Neural cell (in vitro differentiated cells): Measurements from ENCODE around the gene UGGT2. TPM values are rescaled to one million over a fixed set of nuclear protein-coding genes. Genes with fewer than 3 reads are reported as not detected.

Source experiments
- H2AFZ ChIP-seq: fragments of 200-600, 300-800 bp; sonication (generic), shearing (Covaris generic); 2 replicates; pipeline ENCODE4 v1.6.0; 2014; ENCODE audit warnings: low read depth, mild to moderate bottlenecking, antibody characterized with exemption, low read length, moderate library complexity
- H3F3A ChIP-seq: fragments of 200-600 bp; shearing (Covaris generic); 2 replicates; pipeline ENCODE4 v1.6.1; 2016; ENCODE audit warnings: mild to moderate bottlenecking, moderate library complexity, mixed read lengths, antibody characterized with exemption, low read length; ENCODE audit not compliant: insufficient read depth, poor library complexity, severe bottlenecking
- H3K27ac ChIP-seq: fragments of 200-600, 300-800 bp; sonication (generic), shearing (Covaris generic); 2 replicates; pipeline ENCODE4 v1.5.1; 2014; ENCODE audit warnings: mild to moderate bottlenecking, low read length, moderate library complexity
- H3K27me3 ChIP-seq: fragments of 300-800, 200-600 bp; sonication (generic), shearing (Covaris generic); 2 replicates; pipeline ENCODE4 v1.6.0; 2014; ENCODE audit warnings: mild to moderate bottlenecking, low read depth, low read length, moderate library complexity; ENCODE audit not compliant: insufficient read depth
- H3K36me3 ChIP-seq: fragments of 300-800, 200-600 bp; sonication (generic), shearing (Covaris generic); 2 replicates; pipeline ENCODE4 v1.5.1; 2014; ENCODE audit warnings: mild to moderate bottlenecking, antibody characterized with exemption, low read length, moderate library complexity; ENCODE audit not compliant: insufficient read depth
- H3K4me2 ChIP-seq: fragments of 300-800, 200-600 bp; sonication (generic), shearing (Covaris generic); 2 replicates; pipeline ENCODE4 v1.6.0; 2014; ENCODE audit warnings: mild to moderate bottlenecking, low read length
- H3K4me3 ChIP-seq: fragments of 300-800, 200-600 bp; sonication (generic), shearing (Covaris generic); 2 replicates; pipeline ENCODE4 v1.5.1; 2014; ENCODE audit warnings: mild to moderate bottlenecking, low read length, moderate library complexity
- H3K79me2 ChIP-seq: fragments of 200-600 bp; shearing (Covaris generic); replicated peaks from 2 replicates; pipeline ENCODE4 v1.6.0; 2014; ENCODE audit warnings: mild to moderate bottlenecking, low read length, moderate library complexity; ENCODE audit not compliant: insufficient read depth
- H3K9ac ChIP-seq: fragments of 300-800, 200-600 bp; sonication (generic), shearing (Covaris generic); 2 replicates; pipeline ENCODE4 v1.6.1; 2016; ENCODE audit warnings: mild to moderate bottlenecking, low read length, mixed read lengths
- H3K9me2 ChIP-seq: fragments of 200-600 bp; shearing (Covaris generic); 2 replicates; pipeline ENCODE4 v1.6.1; 2016; ENCODE audit warnings: mild to moderate bottlenecking, low read length, mixed read lengths; ENCODE audit not compliant: insufficient read depth
- H3K9me3 ChIP-seq: fragments of 200-600, 300-800 bp; sonication (generic), shearing (Covaris generic); 2 replicates; pipeline ENCODE4 v1.6.1; 2016; ENCODE audit warnings: mild to moderate bottlenecking, mixed run types, low read length, moderate library complexity, mixed read lengths
- H4K20me1 ChIP-seq: fragments of 200-600 bp; shearing (Covaris generic); 2 replicates; pipeline ENCODE4 v1.6.1; 2016; ENCODE audit warnings: mild to moderate bottlenecking, mixed run types; ENCODE audit not compliant: insufficient read depth
- EP300 ChIP-seq: fragments of 450-650 bp; conservative IDR thresholded peaks from 2 replicates; pipeline ENCODE4 v1.6.1; 2014; ENCODE audit warnings: antibody characterized with exemption, mild to moderate bottlenecking, moderate library complexity; ENCODE audit not compliant: poor library complexity, severe bottlenecking
- EZH2 ChIP-seq: fragments of 200-600, 300-800 bp; shearing (Covaris generic), sonication (generic); IDR thresholded peaks from 2 replicates; pipeline ENCODE4 v1.6.1; 2014; ENCODE audit warnings: antibody characterized with exemption, low read length, borderline replicate concordance, mild to moderate bottlenecking; ENCODE audit not compliant: insufficient read depth, poor library complexity, severe bottlenecking
- MXI1 ChIP-seq: fragments of 450-650 bp; conservative IDR thresholded peaks from 2 replicates; pipeline ENCODE4 v1.6.1; 2014; ENCODE audit warnings: antibody characterized with exemption, mild to moderate bottlenecking; ENCODE audit not compliant: poor library complexity, severe bottlenecking
- POLR2AphosphoS5 ChIP-seq: IDR thresholded peaks from 2 replicates; pipeline ENCODE4 v1.6.1; 2012
- RAD21 ChIP-seq: fragments of 450-650 bp; conservative IDR thresholded peaks from 2 replicates; pipeline ENCODE4 v1.6.1; 2014; ENCODE audit warnings: antibody characterized with exemption, mild to moderate bottlenecking, moderate library complexity
- SMC3 ChIP-seq: fragments of 450-650 bp; conservative IDR thresholded peaks from 2 replicates; pipeline ENCODE4 v1.6.1; 2014; ENCODE audit warnings: antibody characterized with exemption, mild to moderate bottlenecking, moderate library complexity; ENCODE audit not compliant: poor library complexity
- TAF1 ChIP-seq: IDR thresholded peaks from 2 replicates; pipeline ENCODE4 v1.6.1; 2012; ENCODE audit warnings: low read depth
- polyA plus RNA-seq: library from polyadenylated mRNA; depleted of rRNA; stranded (reverse); fragments of >200 nt; gene quantifications from 2 replicates; pipeline ENCODE4 v1.2.3, GENCODE V29; 2014
- TF ChIP-seq, protein P1 (sequence below): fragments of 450-650 bp; IDR thresholded peaks from 2 replicates; pipeline ENCODE4 v1.5.1; 2014; ENCODE audit warnings: antibody characterized with exemption, mild to moderate bottlenecking, moderate library complexity; ENCODE audit not compliant: poor library complexity, severe bottlenecking
- TF ChIP-seq, protein P2 (sequence below): IDR thresholded peaks from 2 replicates; pipeline ENCODE4 v1.6.1; 2012; ENCODE audit warnings: borderline replicate concordance

The UGGT2 gene
- polyA plus RNA-seq, 1 donor from 2014 or later, result 35.3 TPM

DNA sequence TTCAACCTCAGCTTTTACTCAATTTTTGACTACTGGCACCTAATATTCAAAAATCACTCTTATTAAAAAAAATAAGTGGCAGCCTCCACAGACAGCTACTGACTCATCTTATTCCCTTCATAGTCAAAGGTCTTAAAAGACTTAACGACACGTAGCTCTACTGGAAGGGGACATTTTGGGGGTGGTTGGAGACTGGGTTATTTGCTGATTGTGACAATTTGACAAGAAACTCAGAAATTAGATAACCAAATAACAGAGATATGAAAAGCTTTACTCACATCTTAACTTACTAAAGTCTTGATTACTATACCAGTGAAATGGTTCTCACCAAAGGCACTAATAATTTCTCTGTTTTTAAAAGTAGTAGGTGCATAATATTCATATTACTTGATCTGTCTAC lies 25.7 kb downstream of the UGGT2 start:
- Histone ChIP-seq H3K79me2 (no peaks in the 10 kb centered on the region), H3K4me2 (no peak overlapping the region), H2AFZ (no peak overlapping the region), H3K27ac (no peak overlapping the region), H3K9ac (no peak overlapping the region), H3K4me3 (no peak overlapping the region), H3K36me3 (no peaks in the 10 kb centered on the region), H3F3A (no peaks in the 10 kb centered on the region), H3K27me3 (no peaks in the 10 kb centered on the region), H3K9me3 (no peaks in the 10 kb centered on the region), H4K20me1 (no peaks in the 10 kb centered on the region), H3K9me2 (no peaks in the 10 kb centered on the region)
- TF ChIP-seq POLR2AphosphoS5 (no peak), SMC3 (no peak), EP300 (no peak), EZH2 (no peak), RAD21 (no peak), TAF1 (no peak)
- TF ChIP-seq, protein P1, sequence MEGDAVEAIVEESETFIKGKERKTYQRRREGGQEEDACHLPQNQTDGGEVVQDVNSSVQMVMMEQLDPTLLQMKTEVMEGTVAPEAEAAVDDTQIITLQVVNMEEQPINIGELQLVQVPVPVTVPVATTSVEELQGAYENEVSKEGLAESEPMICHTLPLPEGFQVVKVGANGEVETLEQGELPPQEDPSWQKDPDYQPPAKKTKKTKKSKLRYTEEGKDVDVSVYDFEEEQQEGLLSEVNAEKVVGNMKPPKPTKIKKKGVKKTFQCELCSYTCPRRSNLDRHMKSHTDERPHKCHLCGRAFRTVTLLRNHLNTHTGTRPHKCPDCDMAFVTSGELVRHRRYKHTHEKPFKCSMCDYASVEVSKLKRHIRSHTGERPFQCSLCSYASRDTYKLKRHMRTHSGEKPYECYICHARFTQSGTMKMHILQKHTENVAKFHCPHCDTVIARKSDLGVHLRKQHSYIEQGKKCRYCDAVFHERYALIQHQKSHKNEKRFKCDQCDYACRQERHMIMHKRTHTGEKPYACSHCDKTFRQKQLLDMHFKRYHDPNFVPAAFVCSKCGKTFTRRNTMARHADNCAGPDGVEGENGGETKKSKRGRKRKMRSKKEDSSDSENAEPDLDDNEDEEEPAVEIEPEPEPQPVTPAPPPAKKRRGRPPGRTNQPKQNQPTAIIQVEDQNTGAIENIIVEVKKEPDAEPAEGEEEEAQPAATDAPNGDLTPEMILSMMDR, result no peak

DNA sequence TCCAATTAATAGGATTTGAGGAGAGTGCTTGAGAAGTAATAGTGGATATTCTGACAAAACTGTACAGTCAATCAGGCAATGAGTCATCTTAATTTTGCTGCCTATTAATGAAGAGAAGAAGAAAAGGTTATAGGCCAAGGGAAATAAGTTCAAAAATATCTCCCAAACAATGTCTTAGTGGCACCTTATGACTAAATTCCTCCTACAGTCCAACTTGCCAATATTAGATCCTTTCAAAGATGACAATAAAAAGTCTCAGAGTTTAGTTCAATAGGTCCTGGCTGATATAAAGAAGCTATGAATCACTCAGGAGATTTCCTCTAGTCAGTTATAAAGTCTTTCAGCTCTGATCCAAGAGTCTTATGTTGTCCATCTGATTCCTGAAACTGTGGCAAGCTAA lies 27.9 kb downstream of the UGGT2 start:
- TF ChIP-seq TAF1, result no peak
- no peaks in the 10 kb centered on the region for H3F3A ChIP-seq
- H3K9ac ChIP-seq, result no peak overlapping the region
- no peaks in the 10 kb centered on the region for H3K36me3 ChIP-seq
- H3K9me2 ChIP-seq, result no peaks in the 10 kb centered on the region
- no peak overlapping the region for H3K4me3 ChIP-seq
- H3K27me3 ChIP-seq, result no peaks in the 10 kb centered on the region
- no peaks in the 10 kb centered on the region for H3K9me3 ChIP-seq
- no peaks in the 10 kb centered on the region for H4K20me1 ChIP-seq
- H3K4me2 ChIP-seq, result no peak overlapping the region
- H3K27ac ChIP-seq, result no peak overlapping the region
- H3K79me2 ChIP-seq, result no peaks in the 10 kb centered on the region
- no peak overlapping the region for H2AFZ ChIP-seq

DNA sequence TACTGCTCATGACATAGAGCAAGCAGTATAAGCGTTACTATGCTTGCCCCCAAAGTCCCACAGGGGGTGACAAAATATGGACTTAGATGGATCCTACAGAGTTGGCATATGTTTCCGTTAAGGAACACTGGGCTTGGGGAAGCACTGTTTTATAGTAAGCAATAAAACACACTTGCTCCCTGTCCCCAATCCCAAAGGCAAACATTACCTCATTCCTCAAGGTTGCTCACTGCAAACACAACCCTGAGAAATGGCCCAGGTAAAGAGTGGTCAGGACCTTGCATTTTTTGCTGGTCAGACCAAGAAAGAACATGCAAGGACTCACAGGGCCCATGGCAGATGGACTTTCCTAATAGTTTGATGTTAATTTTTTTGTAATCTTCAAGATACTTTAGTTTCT lies 32.3 kb downstream of the UGGT2 start:
- no peaks in the 10 kb centered on the region for H3K27me3 ChIP-seq
- H3K4me2 ChIP-seq, result no peak overlapping the region
- no peak overlapping the region for H3K4me3 ChIP-seq
- no peak overlapping the region for H3K27ac ChIP-seq
- no peak overlapping the region for H2AFZ ChIP-seq
- H3K36me3 ChIP-seq, result peaks cover 4% of the 10 kb centered on the region
- H3F3A ChIP-seq, result no peaks in the 10 kb centered on the region
- TF ChIP-seq, protein P1, result no peak
- TF ChIP-seq TAF1 (no peak), EZH2 (no peak), SMC3 (no peak), EP300 (no peak), MXI1 (no peak), RAD21 (no peak), POLR2AphosphoS5 (no peak)
- TF ChIP-seq, protein P2, sequence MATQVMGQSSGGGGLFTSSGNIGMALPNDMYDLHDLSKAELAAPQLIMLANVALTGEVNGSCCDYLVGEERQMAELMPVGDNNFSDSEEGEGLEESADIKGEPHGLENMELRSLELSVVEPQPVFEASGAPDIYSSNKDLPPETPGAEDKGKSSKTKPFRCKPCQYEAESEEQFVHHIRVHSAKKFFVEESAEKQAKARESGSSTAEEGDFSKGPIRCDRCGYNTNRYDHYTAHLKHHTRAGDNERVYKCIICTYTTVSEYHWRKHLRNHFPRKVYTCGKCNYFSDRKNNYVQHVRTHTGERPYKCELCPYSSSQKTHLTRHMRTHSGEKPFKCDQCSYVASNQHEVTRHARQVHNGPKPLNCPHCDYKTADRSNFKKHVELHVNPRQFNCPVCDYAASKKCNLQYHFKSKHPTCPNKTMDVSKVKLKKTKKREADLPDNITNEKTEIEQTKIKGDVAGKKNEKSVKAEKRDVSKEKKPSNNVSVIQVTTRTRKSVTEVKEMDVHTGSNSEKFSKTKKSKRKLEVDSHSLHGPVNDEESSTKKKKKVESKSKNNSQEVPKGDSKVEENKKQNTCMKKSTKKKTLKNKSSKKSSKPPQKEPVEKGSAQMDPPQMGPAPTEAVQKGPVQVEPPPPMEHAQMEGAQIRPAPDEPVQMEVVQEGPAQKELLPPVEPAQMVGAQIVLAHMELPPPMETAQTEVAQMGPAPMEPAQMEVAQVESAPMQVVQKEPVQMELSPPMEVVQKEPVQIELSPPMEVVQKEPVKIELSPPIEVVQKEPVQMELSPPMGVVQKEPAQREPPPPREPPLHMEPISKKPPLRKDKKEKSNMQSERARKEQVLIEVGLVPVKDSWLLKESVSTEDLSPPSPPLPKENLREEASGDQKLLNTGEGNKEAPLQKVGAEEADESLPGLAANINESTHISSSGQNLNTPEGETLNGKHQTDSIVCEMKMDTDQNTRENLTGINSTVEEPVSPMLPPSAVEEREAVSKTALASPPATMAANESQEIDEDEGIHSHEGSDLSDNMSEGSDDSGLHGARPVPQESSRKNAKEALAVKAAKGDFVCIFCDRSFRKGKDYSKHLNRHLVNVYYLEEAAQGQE, result no peak
- H4K20me1 ChIP-seq, result no peaks in the 10 kb centered on the region
- no peaks in the 10 kb centered on the region for H3K79me2 ChIP-seq
- no peaks in the 10 kb centered on the region for H3K9me2 ChIP-seq
- H3K9me3 ChIP-seq, result no peaks in the 10 kb centered on the region
- no peak overlapping the region for H3K9ac ChIP-seq
